Astrocyte of the spinal cord (primary cell): Measurements from ENCODE around the gene ABCA13.

Source experiments
- DNase-seq: peaks from one replicate; pipeline ENCODE4 v3.0.0; 2011; ENCODE audit warnings: low read depth, low spot score
- H3K4me3 ChIP-seq: 2 replicates; pipeline ENCODE4 v1.5.1; 2011; ENCODE audit warnings: low read depth, mild to moderate bottlenecking, low read length, moderate library complexity
- in situ Hi-C: cut with HindIII; loops from 2 replicates; pipeline ENCODE4 v1.10.0; 2017; ENCODE audit warnings: low sequenced_read_pairs
- TF ChIP-seq, protein P1 (sequence below): IDR thresholded peaks from 2 replicates; pipeline ENCODE4 v1.5.1; 2012; ENCODE audit warnings: low read depth, mild to moderate bottlenecking, low read length, inconsistent platforms

ABCA13 gene

GRCh38 chr7:48681006-48681405 is 509.7 kb downstream of the ABCA13 start:
- in situ Hi-C loops = no loop called here
- TF ChIP-seq, protein P1, sequence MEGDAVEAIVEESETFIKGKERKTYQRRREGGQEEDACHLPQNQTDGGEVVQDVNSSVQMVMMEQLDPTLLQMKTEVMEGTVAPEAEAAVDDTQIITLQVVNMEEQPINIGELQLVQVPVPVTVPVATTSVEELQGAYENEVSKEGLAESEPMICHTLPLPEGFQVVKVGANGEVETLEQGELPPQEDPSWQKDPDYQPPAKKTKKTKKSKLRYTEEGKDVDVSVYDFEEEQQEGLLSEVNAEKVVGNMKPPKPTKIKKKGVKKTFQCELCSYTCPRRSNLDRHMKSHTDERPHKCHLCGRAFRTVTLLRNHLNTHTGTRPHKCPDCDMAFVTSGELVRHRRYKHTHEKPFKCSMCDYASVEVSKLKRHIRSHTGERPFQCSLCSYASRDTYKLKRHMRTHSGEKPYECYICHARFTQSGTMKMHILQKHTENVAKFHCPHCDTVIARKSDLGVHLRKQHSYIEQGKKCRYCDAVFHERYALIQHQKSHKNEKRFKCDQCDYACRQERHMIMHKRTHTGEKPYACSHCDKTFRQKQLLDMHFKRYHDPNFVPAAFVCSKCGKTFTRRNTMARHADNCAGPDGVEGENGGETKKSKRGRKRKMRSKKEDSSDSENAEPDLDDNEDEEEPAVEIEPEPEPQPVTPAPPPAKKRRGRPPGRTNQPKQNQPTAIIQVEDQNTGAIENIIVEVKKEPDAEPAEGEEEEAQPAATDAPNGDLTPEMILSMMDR = no peak

DNA sequence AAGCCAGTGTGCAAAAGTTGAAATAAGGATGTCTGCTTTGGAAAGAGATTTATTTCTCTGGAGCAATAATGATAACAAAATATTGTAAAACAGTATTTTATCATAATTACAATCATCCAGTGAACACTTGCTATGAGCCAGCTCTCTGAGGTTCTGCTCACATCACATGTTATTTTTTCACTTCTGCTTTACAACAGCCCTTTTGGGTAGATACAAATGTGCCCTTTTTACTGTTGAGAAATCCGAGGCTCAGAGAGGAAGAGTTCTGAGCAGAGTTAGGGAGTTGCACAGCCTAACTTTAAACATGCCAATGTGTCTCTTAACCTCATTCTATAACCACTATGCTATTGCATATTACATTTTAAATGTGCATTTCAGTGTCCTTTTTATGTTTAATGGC is 520.5 kb downstream of the ABCA13 start:
- TF ChIP-seq, protein P1 = no peak
- in situ Hi-C loops = no loop called here
- H3K4me3 ChIP-seq = no peak overlapping the region
- DNase-seq = no peak

More at GRCh38 chr7:48681006-48681405, 509.7 kb downstream of the ABCA13 start:
- no peak for DNase-seq
- H3K4me3 ChIP-seq = no peak overlapping the region
